Sigmoid colon (tissue), 3 donors: Measurements from ENCODE around the gene TGIF2.

Experiments
- POLR2A ChIP-seq, 2 donors: fragments of 450-650 bp; IDR thresholded peaks; one replicate each; pipeline ENCODE4 v1.6.1; 2016; ENCODE audit warnings: antibody characterized with exemption in 2 of 2, mild to moderate bottlenecking in 2 of 2, moderate library complexity in 2 of 2
- TF ChIP-seq, protein P1 (sequence below), 4 experiments: fragments of 450-650 bp in 3 of 4; fragments of 200-600 bp in 1 of 4; IDR thresholded peaks; one replicate each; pipeline ENCODE4 v1.5.1; 2016 to 2019; ENCODE audit warnings: antibody characterized with exemption in 4 of 4, mild to moderate bottlenecking in 3 of 4, moderate library complexity in 2 of 4

DNA sequence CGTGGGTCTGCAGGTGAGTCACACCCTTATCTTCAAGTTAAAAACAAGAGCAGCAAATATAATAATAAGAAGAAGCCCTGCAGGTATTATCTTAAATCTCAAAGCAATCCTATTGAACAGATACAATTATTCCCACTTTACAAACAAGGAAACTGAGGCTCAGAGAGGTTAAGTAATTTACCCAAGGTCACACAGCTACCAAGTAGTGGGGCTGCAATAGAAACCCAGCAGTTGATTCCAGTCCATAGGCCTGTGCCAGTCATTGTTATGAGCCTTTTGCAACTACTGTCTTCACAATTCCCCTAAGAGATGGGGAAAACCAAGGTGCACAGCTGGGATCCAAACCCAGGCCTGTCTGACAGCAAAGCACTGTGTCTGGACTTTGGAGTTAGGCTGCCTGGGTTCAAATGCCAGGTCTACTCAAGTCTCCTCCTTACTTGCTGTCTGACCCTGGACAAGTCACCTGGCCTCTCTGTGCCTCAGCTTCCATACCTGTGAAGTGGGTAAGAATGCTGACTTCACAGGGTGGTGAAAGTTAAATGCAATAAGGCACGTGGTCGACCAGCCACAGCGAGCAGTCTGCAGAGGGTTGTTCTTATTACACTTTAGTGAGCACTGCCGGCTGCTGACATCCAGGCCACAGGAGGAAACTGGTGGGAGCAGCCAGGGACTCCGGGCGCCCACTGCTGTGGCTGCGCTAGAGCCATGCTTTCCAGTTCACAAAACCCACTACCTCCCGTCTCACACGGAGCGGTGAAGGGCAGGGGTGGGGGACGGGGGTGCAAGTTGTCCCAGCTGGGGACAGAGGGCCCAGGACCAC, 26.0 kb upstream of the TGIF2 start:
- TF ChIP-seq, protein P1, sequence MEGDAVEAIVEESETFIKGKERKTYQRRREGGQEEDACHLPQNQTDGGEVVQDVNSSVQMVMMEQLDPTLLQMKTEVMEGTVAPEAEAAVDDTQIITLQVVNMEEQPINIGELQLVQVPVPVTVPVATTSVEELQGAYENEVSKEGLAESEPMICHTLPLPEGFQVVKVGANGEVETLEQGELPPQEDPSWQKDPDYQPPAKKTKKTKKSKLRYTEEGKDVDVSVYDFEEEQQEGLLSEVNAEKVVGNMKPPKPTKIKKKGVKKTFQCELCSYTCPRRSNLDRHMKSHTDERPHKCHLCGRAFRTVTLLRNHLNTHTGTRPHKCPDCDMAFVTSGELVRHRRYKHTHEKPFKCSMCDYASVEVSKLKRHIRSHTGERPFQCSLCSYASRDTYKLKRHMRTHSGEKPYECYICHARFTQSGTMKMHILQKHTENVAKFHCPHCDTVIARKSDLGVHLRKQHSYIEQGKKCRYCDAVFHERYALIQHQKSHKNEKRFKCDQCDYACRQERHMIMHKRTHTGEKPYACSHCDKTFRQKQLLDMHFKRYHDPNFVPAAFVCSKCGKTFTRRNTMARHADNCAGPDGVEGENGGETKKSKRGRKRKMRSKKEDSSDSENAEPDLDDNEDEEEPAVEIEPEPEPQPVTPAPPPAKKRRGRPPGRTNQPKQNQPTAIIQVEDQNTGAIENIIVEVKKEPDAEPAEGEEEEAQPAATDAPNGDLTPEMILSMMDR (IDR thresholded peaks at IDR 0.05) = no peak
- no peak for TF ChIP-seq POLR2A (IDR thresholded peaks at IDR 0.05)
